Gastrocnemius medialis (tissue), 4 donors: Measurements from ENCODE around the gene C19orf38. TPM values are rescaled to one million over a fixed set of nuclear protein-coding genes. Genes with fewer than 3 reads are reported as not detected.
"Not testable (repeated sequence)": the region's sequence is repeated elsewhere in the genome, so short reads cannot be mapped to it uniquely, and the experiment has no call there.

Source experiments
- ATAC-seq, 2 donors: fragments of 150-250 bp; one replicate each; pipeline ENCODE4 v1.9.1; 2016
- DNase-seq, 2 donors: peaks; one replicate each; pipeline ENCODE4 v3.0.0-alpha.2; 2019
- H3K27ac ChIP-seq, 4 donors: fragments of 200-600 bp; sonication (generic); 1 replicate in 1 of 4; 2 replicates in 3 of 4; pipeline ENCODE4 v1.5.1; 2016 to 2018; ENCODE audit warnings: mild to moderate bottlenecking in 2 of 4, moderate library complexity in 1 of 4
- H3K27me3 ChIP-seq, 3 donors: fragments of 200-600 bp; sonication (generic) in 2 of 3; 1 replicate in 1 of 3; 2 replicates in 2 of 3; pipeline versions ENCODE4 v1.5.1 to v1.6.0; 2016 to 2019; ENCODE audit warnings: mild to moderate bottlenecking in 1 of 3, moderate library complexity in 1 of 3
- H3K36me3 ChIP-seq, 2 donors: fragments of 200-600 bp; sonication (generic) in 1 of 2; one replicate each; pipeline ENCODE4 v1.5.1; 2017 to 2018
- H3K4me1 ChIP-seq, 2 donors: fragments of 200-600 bp; sonication (generic) in 1 of 2; one replicate each; pipeline ENCODE4 v1.5.1; 2016 to 2017; ENCODE audit warnings: mild to moderate bottlenecking in 2 of 2
- H3K4me3 ChIP-seq, 4 donors: fragments of 200-600 bp; sonication (generic) in 3 of 4; 1 replicate in 1 of 4; 2 replicates in 3 of 4; pipeline ENCODE4 v1.5.1; 2016 to 2019; ENCODE audit warnings: mild to moderate bottlenecking in 2 of 4
- H3K9me3 ChIP-seq, 3 donors: fragments of 200-600 bp; sonication (generic) in 2 of 3; 1 replicate in 1 of 3; 2 replicates in 2 of 3; pipeline ENCODE4 v1.5.1; 2016 to 2019
- POLR2A ChIP-seq, 2 donors: fragments of 450-650 bp; IDR thresholded peaks; one replicate each; pipeline ENCODE4 v1.6.1; 2017; ENCODE audit warnings: antibody characterized with exemption in 2 of 2, mild to moderate bottlenecking in 2 of 2, moderate library complexity in 2 of 2
- in situ Hi-C, 4 donors: fragments of 200-750 bp; cut with MboI; loops; one replicate each; pipeline versions ENCODE4 v1.15.0 to v1.8.0; 2017; ENCODE audit warnings: low sequenced_read_pairs in 4 of 4
- intact Hi-C: fragments of 100-400 bp; cut with DNase I; formaldehyde crosslinking; loops from one replicate; pipeline ENCODE4 v1.15.1; 2023; ENCODE audit warnings: low total_unique reads
- total RNA-seq, 4 donors: library from RNA; depleted of rRNA; stranded (reverse); fragments of >200 nt; gene quantifications; one replicate each; pipeline versions ENCODE4 v1.1.0 to v1.2.3, GENCODE V29; 2016
- TF ChIP-seq, protein P1 (sequence below), 5 experiments: fragments of 450-650 bp in 3 of 5; fragments of 200-600 bp in 2 of 5; sonication (generic) in 2 of 5; IDR thresholded peaks in 4 of 5; conservative IDR thresholded peaks in 1 of 5; 1 replicate in 4 of 5; 2 replicates in 1 of 5; pipeline ENCODE4 v1.5.1; 2016 to 2019; ENCODE audit warnings: antibody characterized with exemption in 5 of 5, mild to moderate bottlenecking in 3 of 5, moderate library complexity in 3 of 5

Gene C19orf38
- total RNA-seq, 4 donors from 2014 or later = 1.4 to 3.9 (median 1.9) TPM

DNA sequence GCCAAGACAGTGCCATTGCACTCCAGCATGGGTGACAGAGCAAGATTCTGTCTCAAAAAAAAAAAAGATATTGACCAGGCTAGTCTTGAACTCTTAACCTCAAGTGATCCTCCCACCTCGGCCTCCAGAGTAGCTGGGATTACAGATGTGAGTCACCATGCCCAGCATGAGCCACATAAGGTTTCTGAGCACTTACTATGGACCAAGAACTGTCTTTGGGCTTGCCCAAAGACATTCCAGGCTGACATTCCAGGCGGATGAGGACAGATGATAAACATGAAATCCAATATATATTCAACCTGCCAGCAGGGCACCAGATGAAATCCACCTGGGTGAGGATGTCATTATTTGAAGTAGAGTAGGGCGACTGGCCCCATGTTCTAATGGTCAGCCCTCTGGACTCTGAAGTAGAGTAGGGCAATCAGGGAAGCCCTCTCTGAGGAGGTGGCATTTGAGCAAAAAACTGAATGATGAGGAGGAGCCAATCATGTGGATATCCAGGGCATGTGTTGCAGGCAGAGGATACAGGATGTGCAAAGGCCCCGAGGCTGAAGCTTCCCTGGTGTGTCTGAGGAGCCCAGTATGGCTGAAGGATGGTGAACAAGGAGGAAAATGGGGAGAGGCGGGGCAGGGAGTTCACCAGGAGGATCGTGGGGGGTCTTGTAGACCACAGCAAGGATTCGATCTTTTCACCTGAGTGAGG lies 4.0 kb downstream of the C19orf38 start:
- no peak for DNase-seq
- ATAC-seq = no peak
- intact Hi-C loops = no loop called here
- Histone ChIP-seq H3K9me3 (no peaks in the 10 kb centered on the region), H3K4me1 (no peaks in the 10 kb centered on the region), H3K36me3 (no peaks in the 10 kb centered on the region), H3K4me3 (no peak overlapping the region), H3K27ac (no peak overlapping the region), H3K27me3 (no peaks in the 10 kb centered on the region)
- in situ Hi-C loops = no loop called here
- TF ChIP-seq, protein P1, sequence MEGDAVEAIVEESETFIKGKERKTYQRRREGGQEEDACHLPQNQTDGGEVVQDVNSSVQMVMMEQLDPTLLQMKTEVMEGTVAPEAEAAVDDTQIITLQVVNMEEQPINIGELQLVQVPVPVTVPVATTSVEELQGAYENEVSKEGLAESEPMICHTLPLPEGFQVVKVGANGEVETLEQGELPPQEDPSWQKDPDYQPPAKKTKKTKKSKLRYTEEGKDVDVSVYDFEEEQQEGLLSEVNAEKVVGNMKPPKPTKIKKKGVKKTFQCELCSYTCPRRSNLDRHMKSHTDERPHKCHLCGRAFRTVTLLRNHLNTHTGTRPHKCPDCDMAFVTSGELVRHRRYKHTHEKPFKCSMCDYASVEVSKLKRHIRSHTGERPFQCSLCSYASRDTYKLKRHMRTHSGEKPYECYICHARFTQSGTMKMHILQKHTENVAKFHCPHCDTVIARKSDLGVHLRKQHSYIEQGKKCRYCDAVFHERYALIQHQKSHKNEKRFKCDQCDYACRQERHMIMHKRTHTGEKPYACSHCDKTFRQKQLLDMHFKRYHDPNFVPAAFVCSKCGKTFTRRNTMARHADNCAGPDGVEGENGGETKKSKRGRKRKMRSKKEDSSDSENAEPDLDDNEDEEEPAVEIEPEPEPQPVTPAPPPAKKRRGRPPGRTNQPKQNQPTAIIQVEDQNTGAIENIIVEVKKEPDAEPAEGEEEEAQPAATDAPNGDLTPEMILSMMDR (IDR thresholded peaks at IDR 0.05 in 4 of 5, conservative IDR thresholded peaks at IDR 0.05 in 1 of 5) = no peak
- TF ChIP-seq POLR2A (IDR thresholded peaks at IDR 0.05) = no peak

DNA sequence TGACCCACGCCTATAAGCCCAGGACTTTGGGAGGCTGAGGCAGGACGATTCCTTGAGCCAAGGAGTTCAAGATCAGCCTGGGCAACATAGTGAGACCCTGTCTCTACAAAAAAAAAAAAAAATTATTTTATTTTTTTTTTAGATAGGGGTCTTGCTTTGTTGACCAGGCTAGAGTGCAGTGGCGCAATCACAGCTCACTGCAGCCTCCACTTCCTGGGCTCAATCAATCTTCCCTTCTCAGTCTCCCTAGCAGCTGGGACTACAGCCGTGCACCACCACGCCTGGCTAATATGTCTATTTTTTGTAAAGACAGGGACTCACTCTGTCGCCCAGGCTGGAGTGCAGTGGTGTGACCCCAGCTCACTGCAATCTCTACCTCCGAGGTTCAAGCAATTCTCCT lies 4.7 kb downstream of the C19orf38 start:
- H3K27me3 ChIP-seq = no peaks in the 10 kb centered on the region
- H3K27ac ChIP-seq = no peak overlapping the region
- intact Hi-C loops (no loop called here), in situ Hi-C loops (no loop called here)
- H3K4me1 ChIP-seq = no peaks in the 10 kb centered on the region
- TF ChIP-seq, protein P1 (IDR thresholded peaks at IDR 0.05 in 4 of 5, conservative IDR thresholded peaks at IDR 0.05 in 1 of 5) = no peak
- no peak for TF ChIP-seq POLR2A (IDR thresholded peaks at IDR 0.05)
- no peak for ATAC-seq
- no peak overlapping the region for H3K4me3 ChIP-seq
- no peaks in the 10 kb centered on the region for H3K9me3 ChIP-seq
- DNase-seq = no peak
- H3K36me3 ChIP-seq = no peaks in the 10 kb centered on the region

DNA sequence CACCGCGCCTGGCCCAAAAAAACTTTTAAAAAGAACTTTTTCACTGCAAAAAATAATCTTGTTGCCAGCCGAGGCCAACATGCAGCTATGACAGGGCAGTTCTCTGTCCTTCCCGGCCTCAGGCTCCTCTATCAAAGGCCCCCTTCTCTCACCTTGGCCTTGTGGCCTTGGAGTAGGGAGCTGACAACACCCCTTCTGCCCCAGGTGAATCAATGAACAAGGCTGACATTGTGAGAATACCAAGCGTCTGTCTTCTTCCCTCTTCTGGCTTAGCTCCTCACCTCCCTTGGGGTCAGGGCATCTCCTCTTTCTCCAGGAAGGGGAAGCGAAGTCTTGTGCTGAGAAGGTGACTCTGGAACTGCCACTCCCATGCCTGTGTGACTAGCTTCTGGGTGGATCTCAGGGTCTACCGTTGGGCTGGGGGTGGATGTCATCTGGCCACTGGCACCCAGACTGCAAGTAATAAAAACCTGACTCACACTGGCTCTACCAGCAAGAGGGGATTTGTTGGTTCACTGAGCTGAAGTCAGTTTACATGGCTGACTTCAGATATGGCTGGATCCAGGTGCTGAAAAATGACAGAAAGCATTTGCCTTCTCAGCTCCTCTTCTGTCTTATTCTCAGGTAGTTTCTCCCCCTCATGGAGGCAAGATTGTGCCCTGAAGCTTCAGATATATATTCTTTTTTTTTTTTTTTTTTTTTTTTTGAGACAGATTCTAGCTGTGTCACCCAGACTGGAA lies 6.3 kb downstream of the C19orf38 start:
- in situ Hi-C loops (no loop called here), intact Hi-C loops (no loop called here)
- no peaks in the 10 kb centered on the region for H3K9me3 ChIP-seq
- no peaks in the 10 kb centered on the region for H3K36me3 ChIP-seq
- no peaks in the 10 kb centered on the region for H3K4me1 ChIP-seq
- no peak for TF ChIP-seq POLR2A (IDR thresholded peaks at IDR 0.05)
- TF ChIP-seq, protein P1 (IDR thresholded peaks at IDR 0.05 in 4 of 5, conservative IDR thresholded peaks at IDR 0.05 in 1 of 5) = no peak
- no peak overlapping the region for H3K4me3 ChIP-seq
- no peak overlapping the region for H3K27ac ChIP-seq
- no peaks in the 10 kb centered on the region for H3K27me3 ChIP-seq
- no peak for DNase-seq
- ATAC-seq = no peak

DNA sequence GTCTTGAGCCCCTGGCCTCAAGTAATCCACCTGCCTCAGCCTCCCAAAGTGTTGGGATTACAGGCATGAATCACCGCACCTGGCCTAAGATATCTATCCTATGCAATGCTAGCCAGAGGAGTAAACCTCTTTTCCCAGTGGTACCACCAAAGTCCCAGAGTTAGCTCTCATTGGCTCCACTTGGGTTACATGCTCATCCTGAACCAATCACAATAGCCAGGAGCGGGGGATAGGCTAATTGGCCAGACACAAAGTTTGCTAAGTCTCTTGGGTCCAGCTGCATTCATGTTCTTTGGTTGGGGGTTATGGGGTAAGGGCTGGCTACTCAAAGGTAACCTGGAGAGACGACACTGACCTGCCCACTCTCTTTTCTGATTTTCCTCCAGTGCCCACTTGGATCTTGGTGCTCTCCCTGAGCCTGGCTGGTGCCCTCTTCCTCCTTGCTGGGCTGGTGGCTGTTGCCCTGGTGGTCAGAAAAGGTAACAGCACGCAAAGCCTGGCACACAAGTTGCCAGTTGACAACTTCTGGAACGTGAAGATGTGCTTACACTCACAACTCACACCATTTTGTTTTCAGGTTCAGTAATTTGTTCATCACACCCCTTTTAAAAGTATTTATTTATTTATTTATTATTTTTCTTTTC lies 7.8 kb downstream of the C19orf38 start:
- intact Hi-C loops (no loop called here), in situ Hi-C loops (no loop called here)
- H3K4me3 ChIP-seq = no peak overlapping the region
- no peak for ATAC-seq
- H3K27me3 ChIP-seq = no peaks in the 10 kb centered on the region
- no peak for DNase-seq
- no peaks in the 10 kb centered on the region for H3K9me3 ChIP-seq
- H3K4me1 ChIP-seq = no peaks in the 10 kb centered on the region
- H3K36me3 ChIP-seq = no peaks in the 10 kb centered on the region
- TF ChIP-seq, protein P1 (IDR thresholded peaks at IDR 0.05 in 4 of 5, conservative IDR thresholded peaks at IDR 0.05 in 1 of 5) = peak in 1 of 5 experiments; percentile 36
- no peak for TF ChIP-seq POLR2A (IDR thresholded peaks at IDR 0.05)
- no peak overlapping the region for H3K27ac ChIP-seq

DNA sequence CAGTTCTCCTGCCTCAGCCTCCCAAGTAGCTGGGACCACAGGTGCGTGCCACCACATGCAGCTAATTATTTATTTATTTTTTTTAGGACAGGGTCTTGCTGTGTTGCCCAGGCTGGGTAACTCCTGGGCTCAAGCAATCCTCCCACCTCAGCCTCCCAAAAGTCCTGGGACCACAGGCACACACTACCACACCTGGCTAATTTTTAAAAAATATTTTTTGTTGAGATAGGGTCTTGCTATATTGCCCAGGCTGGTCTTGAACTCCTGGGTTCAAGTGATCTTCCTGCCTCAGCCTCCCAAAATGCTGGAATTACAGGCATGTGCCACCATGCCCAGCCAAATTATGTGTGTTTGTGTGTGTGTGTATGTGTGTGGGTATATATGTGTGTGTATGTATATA lies 8.7 kb downstream of the C19orf38 start:
- H3K36me3 ChIP-seq, H3K4me3 ChIP-seq, in situ Hi-C loops, H3K4me1 ChIP-seq, H3K27ac ChIP-seq, H3K9me3 ChIP-seq, DNase-seq, ATAC-seq, intact Hi-C loops, H3K27me3 ChIP-seq: not testable (repeated sequence)
